Thoracic aorta (tissue), 2 donors: ENCODE data around the gene GAN. TPM values are rescaled to one million over a fixed set of nuclear protein-coding genes. Genes with fewer than 3 reads are reported as not detected.

Source experiments
- ATAC-seq: fragments of 150-250 bp; one replicate; pipeline ENCODE4 v1.8.0; 2017; ENCODE audit warnings: low read depth; ENCODE audit not compliant: insufficient number of reproducible peaks, low FRiP score
- DNase-seq: peaks from one replicate; pipeline ENCODE4 v3.0.0-alpha.2; 2020; ENCODE audit warnings: low spot score
- H3K27ac ChIP-seq, 2 donors: fragments of 200-600 bp; sonication (generic); 1 replicate in 1 of 2; 2 replicates in 1 of 2; pipeline ENCODE4 v1.5.1; 2016; ENCODE audit warnings: mild to moderate bottlenecking in 2 of 2, moderate library complexity in 2 of 2
- H3K27me3 ChIP-seq: fragments of 200-600 bp; sonication (generic); replicated peaks from 2 replicates; pipeline ENCODE4 v1.6.0; 2016; ENCODE audit warnings: mild to moderate bottlenecking; ENCODE audit not compliant: insufficient read depth
- H3K36me3 ChIP-seq: fragments of 200-600 bp; sonication (generic); one replicate; pipeline ENCODE4 v1.5.1; 2016
- H3K4me1 ChIP-seq, 2 donors: fragments of 200-600 bp; sonication (generic); 1 replicate in 1 of 2; 2 replicates in 1 of 2; pipeline versions ENCODE4 v1.5.1 to v1.6.0; 2016; ENCODE audit warnings: low read depth in 2 of 2, mild to moderate bottlenecking in 1 of 2; ENCODE audit not compliant: control insufficient read depth in 1 of 2
- H3K4me3 ChIP-seq: fragments of 200-600 bp; sonication (generic); 2 replicates; pipeline ENCODE4 v1.5.1; 2016; ENCODE audit warnings: mild to moderate bottlenecking
- H3K9me3 ChIP-seq: fragments of 200-600 bp; sonication (generic); 2 replicates; pipeline ENCODE4 v1.5.1; 2016
- CTCF ChIP-seq: fragments of 200-600 bp; sonication (generic); IDR thresholded peaks from one replicate; pipeline ENCODE4 v1.5.1; 2019; ENCODE audit warnings: antibody characterized with exemption
- total RNA-seq, 2 donors: library from RNA; depleted of rRNA; stranded (reverse); fragments of >200 nt; gene quantifications; one replicate each; pipeline versions ENCODE4 v1.1.0 to v1.2.3, GENCODE V29; 2016

GAN gene
- total RNA-seq, 2 donors from 2014 or later: 7.4 to 10.1 TPM

GRCh38 chr16:81374550-81374949, 59.8 kb downstream of the GAN start:
- ATAC-seq (no peak), DNase-seq (no peak)
- no peaks in the 10 kb centered on the region for H3K9me3 ChIP-seq
- TF ChIP-seq CTCF: no peak
- H3K4me1 ChIP-seq: no peaks in the 10 kb centered on the region
- no peak overlapping the region for H3K27ac ChIP-seq
- H3K27me3 ChIP-seq: no peaks in the 10 kb centered on the region
- peaks cover 3% of the 10 kb centered on the region for H3K36me3 ChIP-seq
- no peak overlapping the region for H3K4me3 ChIP-seq

GRCh38 chr16:81376880-81377279, 62.1 kb downstream of the GAN start:
- H3K27ac ChIP-seq: no peak overlapping the region
- no peak for DNase-seq

GRCh38 chr16:81378049-81378448, 63.3 kb downstream of the GAN start:
- Histone ChIP-seq H3K4me3 (no peak overlapping the region), H3K27me3 (no peaks in the 10 kb centered on the region), H3K9me3 (no peaks in the 10 kb centered on the region), H3K36me3 (peaks cover 6% of the 10 kb centered on the region), H3K4me1 (no peaks in the 10 kb centered on the region), H3K27ac (no peak overlapping the region)
- DNase-seq: no peak
- no peak for ATAC-seq
- no peak for TF ChIP-seq CTCF

More at GRCh38 chr16:81376880-81377279, 62.1 kb downstream of the GAN start:
- Histone ChIP-seq H3K27me3 (no peaks in the 10 kb centered on the region), H3K4me3 (no peak overlapping the region), H3K36me3 (peaks cover 6% of the 10 kb centered on the region), H3K4me1 (no peaks in the 10 kb centered on the region), H3K9me3 (no peaks in the 10 kb centered on the region)
- TF ChIP-seq CTCF: no peak
- no peak for ATAC-seq

- no peak for TF ChIP-seq CTCF
Measured at GRCh38 chr16:81380932-81381331, 66.2 kb downstream of the GAN start.

GRCh38 chr16:81384006-81384405, 69.2 kb downstream of the GAN start:
- peak overlapping the region in 1 of 2 donors; percentile 38 for H3K27ac ChIP-seq
- no peak for TF ChIP-seq CTCF

More at GRCh38 chr16:81380932-81381331, 66.2 kb downstream of the GAN start:
- Histone ChIP-seq H3K27ac (no peak overlapping the region), H3K36me3 (peaks cover 6% of the 10 kb centered on the region), H3K4me1 (peaks cover 7 to 14% of the 10 kb centered on the region in 2 donors), H3K27me3 (no peaks in the 10 kb centered on the region), H3K9me3 (no peaks in the 10 kb centered on the region), H3K4me3 (no peak overlapping the region)
- no peak for ATAC-seq
- no peak for DNase-seq

More at GRCh38 chr16:81384006-81384405, 69.2 kb downstream of the GAN start:
- Histone ChIP-seq H3K27me3 (no peaks in the 10 kb centered on the region), H3K36me3 (peaks cover 3% of the 10 kb centered on the region), H3K4me3 (no peak overlapping the region), H3K9me3 (no peaks in the 10 kb centered on the region), H3K4me1 (peaks cover 7 to 14% of the 10 kb centered on the region in 2 donors)
- no peak for ATAC-seq
- no peak for DNase-seq
